Left forelimb (tissue), 1 donor: ENCODE measurements around the gene SPATA4.

Experiments
- DNase-seq: peaks from one replicate; pipeline ENCODE4 v3.0.0-alpha.2; 2018; ENCODE audit warnings: low spot score

Gene SPATA4

DNA sequence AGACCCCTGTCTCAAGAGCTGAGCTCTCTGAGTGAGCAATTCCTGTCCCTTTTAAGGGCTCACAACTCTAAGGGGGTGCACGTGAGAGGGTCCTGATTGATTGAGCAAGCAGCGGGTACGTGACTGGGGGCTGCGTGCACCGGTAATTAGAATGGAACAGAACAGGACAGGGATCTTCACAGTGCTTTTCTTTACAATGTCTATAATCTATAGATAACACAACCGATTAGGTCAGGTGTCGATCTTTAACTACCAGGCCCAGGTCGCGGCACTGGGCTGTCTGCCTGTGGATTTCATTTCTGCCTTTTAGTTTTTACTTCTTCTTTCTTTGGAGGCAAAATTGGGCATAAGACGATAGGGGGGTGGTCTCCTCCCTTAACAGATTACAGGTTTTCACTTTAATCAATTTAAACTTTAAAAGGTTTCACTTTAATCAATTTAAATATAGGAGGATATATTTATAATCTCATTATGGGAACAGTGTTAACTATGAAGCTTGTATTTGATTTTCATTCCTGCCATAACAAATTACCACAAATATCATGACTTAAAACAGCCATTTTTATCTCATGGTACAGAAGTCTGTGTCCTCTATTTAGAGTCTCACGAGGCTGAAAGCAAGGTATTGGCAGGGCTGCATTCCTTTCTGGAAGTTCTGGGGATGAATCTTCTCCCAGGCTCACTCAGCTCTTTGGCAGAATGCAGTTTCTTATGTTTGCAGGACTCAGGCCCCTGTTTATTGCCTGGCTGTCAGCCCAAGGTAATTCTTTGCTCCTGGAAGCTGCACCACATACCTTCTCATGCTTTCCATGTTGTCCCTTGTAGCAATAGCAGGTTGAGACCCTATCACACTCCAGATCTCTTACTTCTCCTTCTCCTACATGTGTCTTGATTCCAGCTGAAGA, 5.2 kb downstream of the SPATA4 start:
- DNase-seq: no peak

DNA sequence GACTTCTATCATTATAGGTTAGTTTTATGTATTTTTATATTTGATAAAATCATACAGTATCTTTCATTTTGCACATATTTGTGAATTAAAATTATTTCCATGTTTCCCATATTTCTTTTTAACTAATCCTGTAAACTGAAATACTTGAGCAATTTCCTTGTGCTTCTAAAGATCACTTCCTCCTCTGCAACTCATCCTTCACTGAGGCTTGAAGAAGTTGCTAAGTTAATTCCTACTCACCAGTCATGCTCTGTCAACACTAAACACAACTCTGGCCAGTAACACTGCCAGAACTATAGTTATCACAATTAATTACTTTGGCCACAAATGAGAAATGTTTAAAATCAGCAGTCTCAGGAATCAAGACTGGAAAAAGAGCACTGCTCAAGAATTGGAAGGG, 6.7 kb downstream of the SPATA4 start:
- no peak for DNase-seq

GRCh38 chr4:176187624-176188023, 7.8 kb downstream of the SPATA4 start:
- DNase-seq: no peak

DNA sequence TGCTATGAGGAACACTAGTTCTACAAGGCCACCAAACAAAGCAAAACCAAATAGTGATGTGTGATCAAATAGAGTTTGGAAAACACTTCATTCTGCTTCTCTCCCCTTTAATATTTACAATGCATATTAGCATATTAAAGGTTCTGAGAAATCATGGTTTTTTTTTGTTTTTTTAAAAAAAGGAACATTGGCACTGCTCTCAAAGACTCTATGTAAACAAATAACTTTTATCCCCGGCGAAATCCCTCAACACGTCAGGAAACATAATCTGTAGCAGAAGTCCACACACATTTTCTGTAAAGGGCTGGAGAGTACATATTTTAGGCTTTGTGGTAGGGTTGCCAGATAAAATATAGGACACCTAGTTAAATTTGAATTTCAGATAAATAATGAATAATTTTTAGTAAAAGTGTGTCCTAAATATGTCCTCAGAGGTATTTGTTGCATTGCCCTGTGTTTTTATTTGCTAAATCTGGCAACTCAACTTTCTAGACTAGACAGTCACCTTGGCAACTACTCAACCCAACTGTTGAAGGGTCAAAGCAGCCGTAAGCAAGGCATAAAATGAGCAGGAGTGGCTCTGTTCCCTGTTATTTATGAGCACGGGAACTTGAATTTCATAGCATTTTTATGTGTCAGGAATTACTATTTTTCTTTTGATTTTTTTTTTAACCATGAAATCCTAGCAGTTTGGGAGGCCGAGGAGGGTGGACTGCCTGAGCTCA, 8.6 kb downstream of the SPATA4 start:
- no peak for DNase-seq

DNA sequence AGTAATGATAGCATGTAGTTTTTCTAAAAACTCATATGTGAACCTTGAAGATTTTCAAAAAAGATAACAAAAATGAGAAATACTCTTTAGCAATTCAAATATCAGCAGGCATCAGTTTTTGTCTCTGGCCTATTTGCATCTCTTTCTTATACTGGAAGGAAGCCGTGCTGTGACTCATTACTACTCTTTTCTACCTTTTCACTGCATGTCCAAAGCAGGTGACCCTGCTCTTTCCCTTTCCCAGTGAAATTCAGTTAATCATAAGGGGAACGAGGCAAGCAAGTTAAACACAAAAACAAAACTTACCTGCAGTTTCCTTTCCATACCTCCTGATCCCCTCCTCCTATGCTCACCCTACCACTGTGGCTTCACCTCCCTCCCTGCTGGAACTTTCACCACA, 9.3 kb downstream of the SPATA4 start:
- no peak for DNase-seq

GRCh38 chr4:176185051-176185450, 10.3 kb downstream of the SPATA4 start:
- no peak for DNase-seq

GRCh38 chr4:176163041-176163440, 32.3 kb downstream of the SPATA4 start:
- no peak for DNase-seq

- DNase-seq: no peak
Measured at GRCh38 chr4:176156656-176157055, 38.7 kb downstream of the SPATA4 start.

GRCh38 chr4:176153124-176153523, 42.3 kb downstream of the SPATA4 start:
- DNase-seq: no peak

DNA sequence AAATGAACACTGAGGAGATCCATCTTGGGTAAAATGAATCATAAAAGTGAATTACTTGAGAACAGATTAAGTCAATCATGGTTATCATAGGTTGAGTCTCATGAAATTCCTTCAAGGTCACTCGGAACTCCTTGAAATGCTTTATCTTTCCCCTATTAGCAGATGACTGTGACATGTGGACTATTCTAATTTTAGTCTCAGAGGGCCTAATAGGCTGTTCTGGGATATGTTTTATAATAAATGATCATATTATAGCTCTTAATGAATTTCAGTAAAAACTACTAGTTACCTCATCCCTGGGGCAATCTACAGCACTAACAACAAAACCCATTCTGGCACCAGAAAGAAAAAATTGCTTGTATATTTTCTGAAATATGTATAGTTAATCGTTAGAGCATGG, 44.7 kb downstream of the SPATA4 start:
- no peak for DNase-seq

DNA sequence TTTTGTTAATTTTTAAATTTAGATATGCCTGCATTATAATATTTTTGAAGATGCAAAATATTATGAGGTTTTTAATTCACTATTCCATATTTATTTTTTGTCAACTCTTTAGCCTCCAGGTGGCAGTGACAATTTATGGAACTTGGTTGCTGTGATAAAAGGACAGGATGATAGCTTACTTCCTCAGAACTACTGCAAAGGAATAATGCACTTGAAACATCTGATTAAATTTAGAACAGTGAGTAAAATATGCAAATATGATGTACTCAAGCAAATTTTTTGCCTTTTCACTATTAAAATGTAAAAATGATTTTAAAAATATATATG, 45.1 kb downstream of the SPATA4 start:
- no peak for DNase-seq

GRCh38 chr4:176149680-176150355, 45.6 kb downstream of the SPATA4 start:
- no peak for DNase-seq

GRCh38 chr4:176142253-176142652, 53.1 kb downstream of the SPATA4 start:
- no peak for DNase-seq

- DNase-seq: no peak
Measured at GRCh38 chr4:176139518-176139917, 55.9 kb downstream of the SPATA4 start.

GRCh38 chr4:176137631-176138030, 57.8 kb downstream of the SPATA4 start:
- no peak for DNase-seq

DNA sequence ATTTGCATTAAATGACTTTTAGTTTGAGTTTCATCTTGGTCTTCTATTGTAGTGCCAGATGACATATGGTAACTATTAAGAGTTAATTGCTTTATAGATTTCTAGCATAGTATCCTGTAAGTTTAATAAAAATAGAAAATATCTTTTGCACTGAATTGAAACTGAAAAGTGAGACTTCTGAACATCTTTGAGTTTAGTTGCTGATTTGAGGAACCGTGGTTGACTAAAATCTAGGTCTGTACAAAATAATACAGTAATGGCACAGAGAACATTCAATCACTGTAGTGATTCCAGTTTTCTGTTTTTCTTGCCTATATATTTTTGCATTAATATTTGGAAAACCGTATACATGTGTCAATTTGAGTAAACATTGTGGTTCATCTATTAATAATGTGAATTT, 60.7 kb downstream of the SPATA4 start:
- no peak for DNase-seq
